ENCODE results near the gene EDNRA. TPM values are rescaled to one million over a fixed set of nuclear protein-coding genes. Genes with fewer than 3 reads are reported as not detected.

Gene EDNRA
- total RNA-seq, result 5.8 and 34.5 TPM in 2 replicates

DNA sequence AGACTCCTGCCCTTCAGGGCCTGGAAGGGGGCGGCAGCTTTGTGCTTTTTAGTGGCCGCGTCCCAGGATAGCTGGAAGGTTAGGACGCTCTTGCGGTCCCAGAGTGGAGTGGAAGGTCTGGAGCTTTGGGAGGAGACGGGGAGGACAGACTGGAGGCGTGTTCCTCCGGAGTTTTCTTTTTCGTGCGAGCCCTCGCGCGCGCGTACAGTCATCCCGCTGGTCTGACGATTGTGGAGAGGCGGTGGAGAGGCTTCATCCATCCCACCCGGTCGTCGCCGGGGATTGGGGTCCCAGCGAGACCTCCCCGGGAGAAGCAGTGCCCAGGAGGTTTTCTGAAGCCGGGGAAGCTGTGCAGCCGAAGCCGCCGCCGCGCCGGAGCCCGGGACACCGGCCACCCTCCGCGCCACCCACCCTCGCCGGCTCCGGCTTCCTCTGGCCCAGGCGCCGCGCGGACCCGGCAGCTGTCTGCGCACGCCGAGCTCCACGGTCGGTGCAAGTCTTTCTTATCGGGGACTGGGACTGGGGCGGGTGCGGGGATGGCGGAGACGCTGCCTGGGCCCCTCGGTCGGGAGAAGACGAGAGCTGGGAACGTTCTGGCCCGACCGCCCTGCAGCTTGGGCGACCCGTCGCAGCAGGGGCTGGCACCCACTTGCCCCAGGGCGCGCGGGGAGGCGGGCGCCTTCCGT lies at the start of gene EDNRA:
Gene EDNRA (plus strand): TSS at position 207 of the 686 bp plus-strand sequence. CDS start 4,585 bp downstream, outside the sequence.

Other genes starting within 250 kb of the EDNRA start
- gene TMEM184C, start 136.3 kb downstream of the EDNRA start, total RNA-seq, result 32.9 and 35.0 TPM in 2 replicates
- gene PRMT9, start 203.1 kb downstream of the EDNRA start, total RNA-seq, result 2.1 and 4.7 TPM in 2 replicates

Data from pericardium fibroblast (primary cell).